ENCODE results near the gene SLC25A21.

SLC25A21 gene

DNA sequence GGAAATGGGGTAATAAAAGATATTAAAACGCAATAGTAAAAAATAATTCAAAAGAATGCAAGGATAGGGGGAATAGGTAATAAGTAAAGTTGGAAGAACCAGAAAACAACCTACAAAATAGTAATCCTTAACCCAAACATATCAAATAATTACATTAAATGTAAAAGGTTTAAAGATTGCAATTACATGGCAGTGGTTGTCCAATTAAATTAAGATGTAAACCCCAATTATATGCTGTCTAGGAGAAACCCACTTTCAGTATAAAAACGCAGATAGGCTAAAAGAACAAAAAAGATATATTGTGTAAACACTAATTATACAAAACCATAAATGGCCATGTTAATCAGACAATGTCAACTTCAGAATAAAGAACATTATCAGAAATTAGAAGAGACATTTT, 247.3 kb downstream of the SLC25A21 start:
- no peak for DNase-seq (ENCODE audit: low spot score)
- in situ Hi-C loops (cut with MboI; ENCODE audit: low pct_unique_long_range_greater_than_20kb, low sequenced_read_pairs, unreplicated experiment), result loop anchor here (25.0 kb wide), 1 partner anchor 363 kb away; no protein-coding TSS in a partner anchor
- TF ChIP-seq, protein P1, sequence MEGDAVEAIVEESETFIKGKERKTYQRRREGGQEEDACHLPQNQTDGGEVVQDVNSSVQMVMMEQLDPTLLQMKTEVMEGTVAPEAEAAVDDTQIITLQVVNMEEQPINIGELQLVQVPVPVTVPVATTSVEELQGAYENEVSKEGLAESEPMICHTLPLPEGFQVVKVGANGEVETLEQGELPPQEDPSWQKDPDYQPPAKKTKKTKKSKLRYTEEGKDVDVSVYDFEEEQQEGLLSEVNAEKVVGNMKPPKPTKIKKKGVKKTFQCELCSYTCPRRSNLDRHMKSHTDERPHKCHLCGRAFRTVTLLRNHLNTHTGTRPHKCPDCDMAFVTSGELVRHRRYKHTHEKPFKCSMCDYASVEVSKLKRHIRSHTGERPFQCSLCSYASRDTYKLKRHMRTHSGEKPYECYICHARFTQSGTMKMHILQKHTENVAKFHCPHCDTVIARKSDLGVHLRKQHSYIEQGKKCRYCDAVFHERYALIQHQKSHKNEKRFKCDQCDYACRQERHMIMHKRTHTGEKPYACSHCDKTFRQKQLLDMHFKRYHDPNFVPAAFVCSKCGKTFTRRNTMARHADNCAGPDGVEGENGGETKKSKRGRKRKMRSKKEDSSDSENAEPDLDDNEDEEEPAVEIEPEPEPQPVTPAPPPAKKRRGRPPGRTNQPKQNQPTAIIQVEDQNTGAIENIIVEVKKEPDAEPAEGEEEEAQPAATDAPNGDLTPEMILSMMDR (IDR thresholded peaks at IDR 0.05; ENCODE audit: extremely low read depth, insufficient read depth, missing control alignments), result no peak

DNA sequence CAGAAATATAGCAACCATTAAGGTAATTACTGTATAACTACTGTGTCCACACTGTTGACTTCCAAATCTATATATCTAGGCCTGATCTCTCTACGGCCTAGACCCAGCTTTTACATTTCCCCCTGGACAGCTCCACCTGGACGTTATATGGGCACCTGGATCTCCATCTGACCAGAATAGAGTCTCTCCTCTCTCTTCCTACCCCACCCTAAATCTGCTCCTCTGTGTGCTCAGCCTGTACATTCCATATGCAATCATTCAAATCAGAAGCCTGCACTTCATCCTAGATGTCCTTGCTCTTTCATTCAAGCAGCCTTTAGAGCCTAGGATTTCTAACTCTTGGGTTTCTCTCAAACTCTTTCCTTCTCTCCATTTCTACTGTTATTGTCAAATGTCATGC, 255.7 kb downstream of the SLC25A21 start:
- no peak for DNase-seq (ENCODE audit: low spot score)
- in situ Hi-C loops (cut with MboI; ENCODE audit: low pct_unique_long_range_greater_than_20kb, low sequenced_read_pairs, unreplicated experiment), result no loop called here
- TF ChIP-seq, protein P1 (IDR thresholded peaks at IDR 0.05; ENCODE audit: extremely low read depth, insufficient read depth, missing control alignments), result no peak

DNA sequence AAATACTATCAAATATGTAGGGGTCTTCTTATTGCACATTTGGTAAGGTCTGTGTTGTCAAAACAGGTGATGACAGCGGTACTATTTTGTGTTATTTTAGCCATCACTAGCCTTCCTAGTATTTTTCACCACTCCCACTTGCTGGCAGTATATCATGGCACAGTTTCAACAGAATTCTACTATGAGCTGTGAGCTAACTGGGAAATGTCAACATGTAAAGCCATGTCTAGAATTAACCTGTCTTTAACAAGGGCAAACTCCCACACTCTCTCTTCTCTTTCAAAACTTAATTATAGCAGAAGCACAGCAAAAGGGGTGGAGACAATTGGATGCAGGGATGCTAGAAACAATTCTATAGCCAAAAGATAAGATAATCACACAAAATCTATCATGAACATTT, 257.3 kb downstream of the SLC25A21 start:
- in situ Hi-C loops (cut with MboI; ENCODE audit: low pct_unique_long_range_greater_than_20kb, low sequenced_read_pairs, unreplicated experiment), result no loop called here
- no peak for DNase-seq (ENCODE audit: low spot score)
- TF ChIP-seq, protein P1 (IDR thresholded peaks at IDR 0.05; ENCODE audit: extremely low read depth, insufficient read depth, missing control alignments), result no peak

DNA sequence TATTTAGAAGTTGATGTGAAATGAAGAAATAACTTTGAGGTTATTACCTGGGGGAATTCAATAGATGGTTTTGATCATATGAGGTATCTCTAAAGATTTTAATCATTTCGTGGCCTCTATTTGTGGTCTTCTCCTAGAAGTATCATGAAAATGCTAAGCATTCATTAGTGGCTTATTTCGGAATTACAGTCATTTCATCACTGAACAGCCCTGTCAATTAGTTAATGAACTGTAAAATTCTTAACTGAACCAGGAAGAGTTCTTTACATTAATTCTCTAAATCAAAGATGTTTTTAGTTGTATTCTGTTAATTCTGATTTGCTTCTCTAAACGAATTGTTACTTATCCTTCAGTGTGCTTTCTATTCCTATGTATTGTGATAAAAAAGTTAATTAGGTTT, 261.8 kb downstream of the SLC25A21 start:
- in situ Hi-C loops (cut with MboI; ENCODE audit: low pct_unique_long_range_greater_than_20kb, low sequenced_read_pairs, unreplicated experiment), result no loop called here
- TF ChIP-seq, protein P1 (IDR thresholded peaks at IDR 0.05; ENCODE audit: extremely low read depth, insufficient read depth, missing control alignments), result no peak
- DNase-seq (ENCODE audit: low spot score), result no peak

DNA sequence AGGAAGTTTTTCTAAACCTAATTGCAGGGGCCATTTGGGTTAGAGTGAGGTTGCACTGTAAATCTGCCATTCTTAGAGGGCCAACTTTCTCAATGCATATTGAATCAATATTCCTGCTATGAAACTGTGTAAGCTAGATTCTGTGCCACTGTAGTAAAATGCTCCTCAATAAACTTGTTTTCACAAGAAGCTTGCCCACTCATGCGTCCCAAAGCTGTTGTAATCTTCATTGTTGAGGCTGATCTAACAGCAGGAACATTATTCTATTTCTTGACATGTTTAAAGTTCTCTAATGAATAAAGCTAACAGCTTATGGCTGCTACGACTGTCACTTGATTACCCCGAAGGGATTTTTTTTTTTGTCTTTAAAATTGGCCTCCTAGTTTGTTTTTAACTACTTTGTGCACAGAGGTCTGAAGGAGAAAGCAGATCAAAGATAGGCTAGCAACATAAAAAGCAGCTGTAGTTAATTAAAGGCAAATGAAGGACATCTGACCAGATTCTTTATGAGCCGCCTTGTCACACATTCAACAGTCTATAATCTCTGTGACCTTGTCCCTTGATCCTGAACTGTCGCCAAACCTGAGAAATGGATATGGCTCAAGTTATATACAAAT, 267.0 kb downstream of the SLC25A21 start:
- in situ Hi-C loops (cut with MboI; ENCODE audit: low pct_unique_long_range_greater_than_20kb, low sequenced_read_pairs, unreplicated experiment), result no loop called here
- DNase-seq (ENCODE audit: low spot score), result no peak
- TF ChIP-seq, protein P1 (IDR thresholded peaks at IDR 0.05; ENCODE audit: extremely low read depth, insufficient read depth, missing control alignments), result no peak

DNA sequence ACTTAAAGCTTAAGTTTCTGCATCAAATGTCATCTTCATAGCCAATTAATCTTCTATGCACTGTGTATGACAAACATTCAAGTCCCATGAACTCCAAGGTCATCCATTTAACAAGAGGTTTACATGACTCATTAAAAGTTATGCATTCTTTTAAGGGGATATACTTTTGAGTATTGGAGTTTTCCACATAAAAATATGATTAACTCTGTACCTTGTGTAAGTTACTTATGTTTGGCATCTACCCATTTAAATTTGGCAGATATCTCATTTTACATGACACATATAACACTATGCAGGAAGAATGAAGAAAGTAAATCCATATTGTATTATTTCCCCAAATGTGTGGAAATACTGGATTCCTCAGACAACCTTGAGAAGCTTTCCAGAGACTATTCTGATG, 270.5 kb downstream of the SLC25A21 start:
- DNase-seq (ENCODE audit: low spot score), result no peak
- in situ Hi-C loops (cut with MboI; ENCODE audit: low pct_unique_long_range_greater_than_20kb, low sequenced_read_pairs, unreplicated experiment), result no loop called here
- TF ChIP-seq, protein P1 (IDR thresholded peaks at IDR 0.05; ENCODE audit: extremely low read depth, insufficient read depth, missing control alignments), result no peak
